Stimulated activated naive CD4-positive, alpha-beta T cell (primary cell): ENCODE measurements around the gene RNU1-4.
"Not testable (repeated sequence)": the region's sequence is repeated elsewhere in the genome, so short reads cannot be mapped to it uniquely, and the experiment has no call there.

Experiments
- DNase-seq, 6 experiments: peaks; one replicate each; lab custom pipeline; 2025; lab: John Stamatoyannopoulos, UW

The RNU1-4 gene

DNA sequence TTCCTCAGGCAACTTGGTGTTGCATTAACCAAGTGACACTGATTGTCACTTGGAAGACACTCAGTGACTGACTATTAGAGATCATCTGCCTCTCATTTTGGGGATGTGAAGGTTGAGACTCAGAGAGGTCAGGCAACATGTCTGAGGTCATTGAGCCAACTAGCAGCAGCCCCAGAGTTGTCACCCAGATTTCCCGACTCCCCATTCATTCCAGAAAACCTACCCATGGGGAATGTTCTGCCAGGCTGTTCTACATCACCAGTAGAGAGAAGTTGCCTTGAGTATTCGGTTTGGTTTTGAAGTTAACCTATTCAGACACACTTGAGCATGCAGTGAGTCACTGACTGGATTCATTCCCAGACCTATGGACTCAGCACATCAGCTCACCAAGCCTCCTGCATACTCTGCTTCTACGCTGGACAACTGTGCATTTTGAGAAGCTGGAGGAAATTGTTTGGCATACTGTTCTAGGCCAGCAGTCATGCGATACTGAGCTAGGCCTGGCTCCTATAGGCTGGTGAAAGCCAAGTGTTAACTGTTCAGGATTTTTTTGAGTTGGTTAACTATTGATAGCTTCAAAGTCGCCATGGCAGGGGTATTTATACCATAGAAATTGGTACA lies 29.9 kb downstream of the RNU1-4 start:
- not testable (repeated sequence) for DNase-seq

DNA sequence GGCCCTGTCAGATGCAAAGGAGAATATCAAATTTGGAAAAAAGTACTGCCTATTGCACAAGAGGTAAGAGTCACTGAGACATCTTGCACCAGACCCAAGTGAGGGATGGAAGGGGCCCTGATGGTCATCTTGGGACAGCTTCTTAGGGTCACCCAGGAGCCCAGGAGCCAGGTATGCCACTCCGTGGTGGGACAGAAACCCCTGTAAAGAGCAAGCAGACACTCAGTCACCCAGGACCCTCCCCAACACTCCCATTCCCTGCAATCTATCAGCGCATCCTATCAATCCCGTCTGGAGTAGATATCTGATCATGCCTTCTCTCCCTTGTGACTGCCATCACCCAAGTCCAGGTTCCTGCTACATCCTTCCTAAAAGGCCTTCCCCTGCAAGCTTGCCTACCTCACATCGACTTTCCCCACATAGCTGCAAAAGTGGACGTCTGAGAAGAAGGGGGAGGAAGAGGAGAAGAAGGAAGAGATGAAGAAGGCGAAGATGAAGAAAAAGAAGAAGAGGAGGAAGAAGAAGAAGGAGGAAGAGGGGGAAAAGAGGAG lies 30.7 kb downstream of the RNU1-4 start:
- not testable (repeated sequence) for DNase-seq

DNA sequence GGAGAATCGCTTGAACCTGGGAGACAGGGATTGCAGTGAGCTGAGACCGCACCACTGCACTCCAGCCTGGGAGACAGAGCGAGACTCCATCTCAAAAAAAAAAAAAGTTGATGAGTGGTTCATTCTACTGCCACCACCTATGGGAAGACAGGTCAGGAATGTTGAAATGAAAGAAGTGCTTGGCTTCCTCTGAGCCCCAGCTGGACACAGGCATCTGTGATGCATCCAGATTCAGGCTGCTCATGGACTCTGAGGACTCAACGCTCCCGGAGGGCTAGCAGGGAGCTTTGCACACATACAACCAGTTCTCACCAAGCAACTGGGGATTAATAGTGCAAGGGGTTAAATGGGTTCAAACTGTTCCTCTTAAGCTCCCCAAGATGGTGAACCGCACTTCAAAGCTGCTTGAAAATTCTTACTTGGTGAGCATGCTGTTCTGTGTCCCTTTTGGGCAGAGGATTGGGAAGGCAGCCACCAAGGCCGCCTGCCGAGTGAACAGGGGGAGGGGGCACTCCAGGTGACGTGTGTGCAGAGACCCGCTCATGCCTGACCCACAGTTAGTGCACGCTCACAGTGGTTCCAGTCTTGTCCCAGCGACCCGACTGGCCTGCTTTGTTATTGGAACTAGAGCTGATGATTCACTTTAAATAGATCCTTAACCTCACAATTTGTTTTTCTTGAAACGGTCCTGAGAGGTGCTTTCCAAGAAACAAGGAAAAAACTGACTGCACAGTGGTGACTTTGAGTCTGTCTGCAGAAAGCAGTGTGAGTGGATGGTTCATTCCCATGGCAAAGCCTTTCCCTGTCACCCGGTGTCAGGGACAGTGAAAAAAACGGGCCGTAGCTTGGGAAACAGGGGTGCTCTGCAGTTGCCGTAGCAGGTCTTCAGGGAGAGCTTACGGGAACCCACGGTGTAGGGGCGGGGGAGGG lies 32.2 kb downstream of the RNU1-4 start:
- not testable (repeated sequence) for DNase-seq

- DNase-seq = not testable (repeated sequence)
Measured at GRCh38 chr1:16773205-16773596, 32.9 kb downstream of the RNU1-4 start.

- DNase-seq = not testable (repeated sequence)
Measured at GRCh38 chr1:16773723-16774122, 33.4 kb downstream of the RNU1-4 start.

- DNase-seq = not testable (repeated sequence)
Measured at GRCh38 chr1:16774773-16775172, 34.5 kb downstream of the RNU1-4 start.

- not testable (repeated sequence) for DNase-seq
Measured at GRCh38 chr1:16775290-16775689, 35.0 kb downstream of the RNU1-4 start.

DNA sequence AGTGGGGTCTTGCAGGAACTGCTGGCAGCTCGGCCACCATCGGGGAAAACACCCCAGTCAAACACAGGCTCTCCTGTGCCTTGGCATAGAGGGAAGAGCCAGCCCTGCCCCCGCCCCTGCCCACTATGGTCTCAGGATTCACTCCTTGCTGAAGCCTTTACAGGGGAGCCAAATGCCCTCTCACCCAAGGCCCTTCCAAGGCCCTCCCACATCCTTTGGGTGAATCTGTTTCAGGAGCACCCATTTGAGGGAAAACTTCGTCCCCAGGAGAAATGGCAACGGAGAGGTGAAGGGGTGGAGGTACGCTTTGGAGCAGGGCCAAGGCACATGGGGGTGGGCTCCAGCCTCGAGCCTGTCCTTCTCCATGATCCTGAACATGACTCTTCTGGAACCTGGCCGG lies 35.9 kb downstream of the RNU1-4 start:
- DNase-seq = not testable (repeated sequence)

- not testable (repeated sequence) for DNase-seq
Measured at GRCh38 chr1:16776835-16777234, 36.5 kb downstream of the RNU1-4 start.

GRCh38 chr1:16777821-16778220 lies 37.5 kb downstream of the RNU1-4 start:
- DNase-seq = not testable (repeated sequence)

DNA sequence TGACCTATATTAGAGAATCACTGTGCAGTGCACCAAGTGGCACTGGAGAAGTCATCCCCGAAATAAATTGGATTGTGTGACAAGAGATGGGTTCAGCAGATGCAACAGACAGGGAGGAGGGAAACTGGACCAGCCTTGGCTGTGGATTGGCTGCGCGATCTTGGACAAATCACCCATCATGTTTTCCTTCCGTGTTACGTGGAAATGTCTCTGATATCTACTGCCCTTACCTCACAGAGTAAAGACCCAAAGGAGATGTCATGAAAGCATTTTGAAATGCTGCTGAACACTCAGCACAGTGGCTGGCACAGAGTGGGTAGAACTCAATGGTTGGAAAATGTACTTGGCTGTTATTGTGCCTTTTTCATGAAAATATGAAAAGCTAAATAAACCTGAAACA lies 39.2 kb downstream of the RNU1-4 start:
- DNase-seq = not testable (repeated sequence)

GRCh38 chr1:16781033-16781432 lies 40.7 kb downstream of the RNU1-4 start:
- DNase-seq = not testable (repeated sequence)

GRCh38 chr1:16781625-16782024 lies 41.3 kb downstream of the RNU1-4 start:
- DNase-seq = not testable (repeated sequence)

- not testable (repeated sequence) for DNase-seq
Measured at GRCh38 chr1:16784955-16785354, 44.6 kb downstream of the RNU1-4 start.

- not testable (repeated sequence) for DNase-seq
Measured at GRCh38 chr1:16786362-16786761, 46.0 kb downstream of the RNU1-4 start.

- DNase-seq = not testable (repeated sequence)
Measured at GRCh38 chr1:16787175-16787574, 46.9 kb downstream of the RNU1-4 start.

- DNase-seq = not testable (repeated sequence)
Measured at GRCh38 chr1:16787711-16788110, 47.4 kb downstream of the RNU1-4 start.
